NCI-H1694 treated with DMSO at 0.1 percent for 48 hours (cell line): ENCODE results near the gene ZNF48.

Experiments used
- DNase-seq: peaks from one replicate; lab custom pipeline; 2025; lab: John Stamatoyannopoulos, UW

ZNF48 gene

DNA sequence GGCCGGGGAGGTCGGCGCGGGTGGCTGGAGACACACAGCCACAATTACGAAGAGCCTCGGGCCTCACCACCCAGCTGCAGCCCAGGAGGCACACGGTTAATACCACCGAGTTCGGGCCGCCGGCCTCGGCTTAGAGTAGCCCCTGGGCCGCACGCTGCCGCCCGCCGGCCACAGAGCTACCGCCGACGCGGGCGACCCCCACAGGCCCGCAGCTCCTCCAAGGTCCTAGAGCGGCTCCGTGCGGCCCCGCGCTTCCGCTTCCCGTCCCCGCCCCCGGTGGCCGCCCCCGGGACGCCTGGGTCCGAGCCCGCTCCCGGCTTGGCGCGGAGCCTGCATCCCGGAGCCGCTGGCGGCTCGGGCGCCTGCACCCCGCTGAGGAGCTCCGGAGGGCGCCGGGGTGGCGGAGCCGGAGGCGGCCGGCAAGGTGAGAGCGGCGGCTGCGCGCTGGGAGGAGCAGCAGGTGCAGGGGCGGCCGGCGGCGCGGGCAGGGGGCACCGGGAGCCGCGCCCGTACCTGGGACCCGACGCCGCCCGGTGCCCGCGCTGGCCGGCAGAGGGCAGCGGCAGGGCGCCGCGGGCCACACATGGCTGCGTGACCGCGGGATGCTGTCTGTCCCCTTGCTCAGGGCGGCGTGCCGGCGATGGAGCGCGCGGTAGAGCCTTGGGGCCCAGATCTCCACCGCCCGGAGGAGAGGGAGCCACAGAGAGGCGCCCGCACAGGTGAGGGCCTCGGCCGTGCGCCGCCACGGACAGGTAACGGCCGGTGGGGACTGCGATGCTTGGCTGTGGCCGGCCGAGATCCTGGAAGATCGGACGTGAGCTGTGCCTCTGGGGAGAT lies at the start of gene ZNF48:
Gene ZNF48, plus strand, starts transcription at position 266 of the 837 bp plus-strand sequence. Its CDS starts 375 bp downstream, at position 641.
- DNase-seq: peak; percentile 63

DNA sequence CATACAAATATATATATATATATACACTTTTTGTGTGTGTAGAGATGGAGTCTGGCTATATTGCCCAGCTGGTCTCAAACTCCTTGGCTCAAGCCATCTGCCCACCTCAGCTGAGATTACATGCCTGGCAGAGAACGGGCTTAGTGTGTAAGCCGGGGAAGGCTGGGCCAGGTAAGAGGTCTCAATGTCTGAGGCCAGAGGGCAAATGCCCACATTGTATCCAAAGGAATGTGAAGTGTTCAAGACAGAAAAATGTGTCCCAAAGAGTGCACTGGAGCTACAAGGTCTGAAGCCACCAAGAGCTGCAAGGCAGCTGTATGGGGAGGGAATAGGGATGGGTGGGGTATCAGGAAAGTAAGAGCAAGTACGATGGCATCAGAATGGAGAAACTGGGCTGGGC lies 48.9 kb upstream of the ZNF48 start:
- DNase-seq: no peak

DNA sequence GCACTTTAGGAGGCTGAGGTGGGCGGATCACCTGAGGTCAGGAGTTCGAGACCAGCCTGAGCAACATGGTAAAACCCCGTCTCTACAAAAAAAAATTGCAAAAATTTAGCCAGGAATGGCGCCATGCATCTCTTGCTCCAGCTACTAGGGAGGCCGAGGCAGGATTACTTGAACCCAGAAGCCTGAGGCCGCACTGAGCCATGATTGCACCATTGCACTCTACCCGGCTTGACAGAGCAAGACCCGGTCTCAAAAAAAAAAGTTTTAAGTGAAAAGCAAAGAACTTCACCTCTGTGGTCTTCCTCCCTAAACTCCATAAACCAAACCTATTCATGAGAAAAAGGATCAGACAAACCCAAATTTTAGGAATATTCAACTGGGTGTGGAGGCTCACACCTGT lies 47.1 kb upstream of the ZNF48 start:
- no peak for DNase-seq

DNA sequence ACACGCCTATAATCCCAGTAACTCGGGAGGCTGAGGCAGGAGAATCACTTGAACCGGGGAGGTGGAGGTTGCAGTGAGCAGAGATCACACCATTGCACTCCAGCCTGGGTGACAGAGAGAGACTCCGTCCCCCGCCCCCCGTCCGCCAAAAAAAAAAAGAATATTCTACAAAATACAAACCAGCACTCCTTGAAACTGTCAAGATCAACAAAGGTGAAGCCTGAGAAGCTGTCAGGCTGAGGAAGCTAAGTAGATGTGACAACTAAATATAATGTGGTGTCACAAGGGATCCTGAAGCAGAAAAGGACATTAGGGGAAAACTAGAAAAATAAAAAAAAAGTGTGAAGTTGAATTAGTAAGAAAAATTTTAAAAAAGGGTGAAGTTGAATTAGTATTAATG lies 46.3 kb upstream of the ZNF48 start:
- DNase-seq: no peak

DNA sequence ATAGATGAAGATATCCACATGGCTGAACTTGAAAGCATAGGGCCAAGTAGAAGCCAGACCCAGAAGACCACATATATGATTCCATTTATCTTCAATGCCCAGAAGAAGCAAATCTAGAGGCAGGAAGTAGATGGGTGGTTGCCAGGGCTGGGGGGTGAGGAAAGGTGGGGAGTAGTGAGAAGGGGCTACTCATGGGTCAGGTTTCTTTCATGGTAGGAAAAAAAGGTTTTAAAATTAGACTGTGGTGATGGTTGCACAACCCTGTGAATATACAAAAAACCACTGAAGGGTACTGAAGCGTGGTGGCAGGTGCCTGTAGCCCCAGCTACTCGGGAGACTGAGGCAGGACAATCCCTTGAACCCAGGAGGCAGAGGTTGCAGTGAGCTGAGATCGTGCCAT lies 45.5 kb upstream of the ZNF48 start:
- DNase-seq: no peak

DNA sequence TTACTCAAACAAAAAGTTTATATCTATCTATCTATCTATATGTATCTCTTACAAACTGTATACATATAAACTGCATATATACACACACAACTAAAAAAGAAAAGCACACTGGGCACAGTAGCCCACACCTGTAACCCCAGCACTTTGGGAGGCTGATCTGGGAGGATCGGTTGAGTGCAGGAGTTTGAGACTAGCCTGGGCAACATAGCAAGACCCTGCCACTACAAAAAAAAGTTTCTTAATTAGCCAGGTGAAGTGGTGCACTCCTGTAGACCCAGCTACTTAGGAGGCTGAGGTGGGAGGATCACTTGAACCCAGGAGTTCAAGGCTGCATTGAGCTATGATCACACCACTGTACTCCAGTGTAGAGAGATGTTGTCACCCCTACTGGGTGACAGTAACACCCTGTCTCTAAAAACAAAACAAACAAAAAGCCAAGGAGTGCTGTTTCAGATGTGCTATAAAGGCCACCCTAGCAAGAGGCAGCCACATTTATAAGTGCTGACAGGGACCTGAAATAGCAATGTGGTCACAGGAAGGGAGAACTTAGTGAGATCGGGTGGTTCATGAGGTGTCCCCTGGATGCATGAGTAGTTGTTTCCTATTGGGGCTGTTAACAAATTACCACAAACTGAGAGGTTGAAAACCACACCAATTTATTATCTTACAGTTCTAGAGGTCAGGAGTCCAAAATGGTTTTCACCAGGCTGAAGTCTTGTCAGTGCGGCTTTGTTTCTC lies 44.9 kb upstream of the ZNF48 start:
- no peak for DNase-seq

DNA sequence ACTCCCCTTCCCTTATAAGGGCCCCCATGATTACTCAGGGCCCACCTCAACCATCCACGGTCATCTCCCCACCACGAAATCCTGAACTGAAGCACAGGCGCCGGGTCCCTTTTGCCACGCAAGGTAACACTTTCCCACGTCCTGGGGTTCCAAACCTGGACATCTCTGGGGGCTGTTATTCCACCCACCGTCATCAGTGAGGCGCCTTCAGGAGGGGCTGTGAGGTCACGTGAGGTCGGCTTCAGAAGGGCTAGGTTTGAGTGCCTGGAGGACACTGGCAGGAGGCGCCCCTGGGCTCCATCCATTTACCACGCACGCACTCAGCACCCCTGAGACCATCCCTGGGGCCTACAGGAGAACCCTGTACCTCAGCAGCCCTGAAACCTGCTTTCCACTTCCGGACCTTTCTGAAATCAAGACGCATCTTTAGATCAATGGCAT lies 44.2 kb upstream of the ZNF48 start:
- DNase-seq: no peak

DNA sequence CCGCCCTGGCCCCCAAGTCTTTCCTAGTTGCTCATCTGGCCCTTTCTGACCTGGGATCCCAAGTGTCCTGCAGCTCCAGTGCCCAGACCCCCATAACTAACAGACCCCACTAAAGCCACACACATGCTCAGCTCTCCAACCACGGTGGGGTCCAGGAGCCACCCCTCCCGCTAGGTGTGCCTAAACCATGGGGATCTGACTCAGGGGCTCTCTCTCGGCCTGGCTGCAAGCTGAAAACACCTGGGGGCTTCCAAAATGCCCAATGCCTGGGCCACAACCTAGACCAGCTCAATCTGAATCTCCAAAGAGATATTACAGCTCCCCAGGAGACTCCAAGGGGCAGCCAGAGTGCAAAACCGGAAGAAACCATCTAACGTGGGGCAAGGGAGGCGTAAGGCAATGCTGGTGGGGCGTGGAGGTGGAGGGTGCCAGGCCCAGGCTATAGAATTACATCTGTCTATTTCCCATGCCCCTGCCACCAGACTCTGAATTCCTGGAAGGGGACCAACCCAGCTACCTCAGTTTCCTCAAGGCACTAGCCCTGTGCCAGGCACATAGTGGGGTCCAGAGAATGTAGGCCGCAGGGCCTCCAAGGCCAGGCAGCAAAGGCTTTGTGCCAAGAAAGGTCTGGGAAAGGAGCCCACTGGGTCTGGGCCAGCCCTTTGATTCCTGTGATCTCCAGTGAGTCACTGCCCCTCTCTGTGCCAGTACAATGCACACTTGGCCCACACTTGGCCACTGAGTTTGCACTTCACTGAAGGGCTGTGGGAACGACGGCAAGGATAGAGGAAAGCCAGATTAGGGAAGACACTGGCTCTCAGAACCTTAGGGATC lies 43.4 kb upstream of the ZNF48 start:
- DNase-seq: no peak

DNA sequence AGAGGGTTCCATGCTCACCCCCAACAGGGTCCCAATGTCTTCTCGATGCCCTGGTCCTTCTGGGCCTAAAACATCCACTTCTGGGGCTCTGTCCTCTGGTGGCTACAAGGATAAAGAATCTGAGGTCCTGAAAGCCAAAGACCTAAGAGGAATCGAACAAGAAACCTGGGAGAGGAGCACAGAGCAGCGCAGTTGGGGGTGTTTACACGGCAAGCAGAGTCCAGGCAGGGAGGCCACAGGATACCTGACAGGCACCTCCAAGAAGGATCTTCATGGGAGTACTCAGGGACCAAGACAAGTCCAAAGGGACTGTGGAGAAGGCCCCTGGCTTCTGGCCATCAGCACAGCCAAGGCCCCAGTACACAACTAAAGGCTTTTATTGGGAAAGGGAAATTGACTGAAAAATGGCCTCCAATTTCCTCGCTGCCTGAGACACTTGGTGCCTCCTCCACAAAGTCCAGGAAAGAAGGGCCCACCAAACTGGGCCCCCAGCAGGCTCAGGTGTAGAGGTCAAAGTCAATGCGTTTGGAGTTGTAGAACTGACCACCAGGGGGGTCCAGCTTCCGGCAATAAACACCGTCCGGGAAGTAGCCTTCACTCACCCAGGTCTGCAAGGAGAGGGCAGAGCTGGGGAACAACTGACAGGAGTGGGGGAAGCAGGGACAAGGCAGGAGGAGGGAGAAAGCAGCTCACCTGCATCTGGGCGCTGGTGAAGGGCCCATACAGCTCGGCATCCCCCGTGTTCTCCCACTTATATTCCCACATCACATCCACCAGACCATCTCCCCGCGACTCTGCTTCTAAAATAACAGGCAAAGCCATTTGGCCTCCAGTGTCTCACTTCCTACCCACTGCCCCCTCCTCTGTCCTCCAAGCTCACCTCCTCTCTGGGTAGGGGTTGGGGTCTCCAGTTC lies 42.5 kb upstream of the ZNF48 start:
- DNase-seq: no peak

DNA sequence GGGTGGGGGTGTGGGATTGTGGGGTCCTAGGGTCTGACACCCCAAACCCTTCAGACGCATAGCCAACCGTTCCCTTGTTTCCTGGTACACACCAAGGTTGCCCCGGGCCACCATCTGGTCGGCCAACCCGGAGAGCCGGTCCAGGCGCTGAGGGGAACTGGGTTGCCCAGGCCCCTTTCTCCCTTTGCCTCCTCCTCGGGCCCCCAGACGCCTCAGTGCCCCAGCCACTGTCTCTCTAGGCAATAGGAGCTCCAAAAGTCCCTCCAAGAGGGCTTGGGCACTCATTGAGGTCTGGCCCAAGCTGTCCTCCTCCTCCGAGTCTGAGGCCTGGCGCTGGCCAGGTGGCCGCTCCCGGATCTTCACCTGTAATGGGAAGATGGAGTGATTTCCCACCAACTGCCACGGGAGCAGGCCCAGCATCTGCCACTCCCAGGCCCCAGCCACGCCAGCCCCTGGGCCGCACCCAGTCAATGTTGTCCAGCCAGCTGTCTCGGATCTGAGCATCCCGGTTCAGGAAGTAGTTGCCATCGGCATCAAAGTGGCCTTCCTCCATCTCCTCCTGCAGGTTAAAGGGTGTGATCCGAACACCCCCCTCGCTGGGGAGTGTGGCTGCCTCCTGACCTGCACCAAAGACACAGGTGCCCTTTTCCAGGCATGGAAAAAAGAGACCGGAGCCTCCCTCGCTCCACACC lies 41.6 kb upstream of the ZNF48 start:
- DNase-seq: no peak

DNA sequence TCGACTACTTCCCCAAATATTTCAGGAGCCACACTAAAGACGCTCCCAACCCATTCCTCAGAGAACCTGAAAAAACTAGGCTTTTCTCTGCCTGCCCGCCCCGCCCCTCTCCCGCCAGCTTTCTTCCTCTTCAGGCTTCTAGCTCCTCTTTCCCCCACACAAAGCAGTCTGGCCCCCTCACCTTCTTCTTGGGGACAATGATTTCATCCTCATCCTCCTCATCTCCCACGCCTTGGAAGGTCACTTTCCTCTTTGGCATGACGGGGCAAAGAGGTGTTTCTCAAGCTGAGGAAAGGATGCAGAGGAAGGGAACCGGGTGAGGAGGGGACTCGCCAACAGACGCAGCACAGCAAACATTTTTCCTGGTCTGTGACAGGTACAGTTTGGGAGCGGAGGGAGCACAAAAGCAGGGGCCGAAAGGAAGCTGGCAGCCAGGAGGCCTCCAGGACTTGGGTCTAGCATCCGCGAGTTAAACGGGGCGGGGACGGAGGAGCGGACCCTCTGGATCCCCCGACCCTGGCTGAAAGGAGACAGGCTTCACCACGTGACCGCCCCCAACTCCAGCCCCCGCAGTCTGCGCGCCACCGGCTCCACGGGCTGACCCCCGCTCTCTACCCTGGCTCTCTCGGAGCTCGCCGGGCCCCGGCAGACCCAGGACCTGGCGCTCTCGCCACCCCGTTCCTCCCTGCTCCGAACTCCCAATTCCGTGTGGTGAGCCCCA lies 40.6 kb upstream of the ZNF48 start:
- no peak for DNase-seq

DNA sequence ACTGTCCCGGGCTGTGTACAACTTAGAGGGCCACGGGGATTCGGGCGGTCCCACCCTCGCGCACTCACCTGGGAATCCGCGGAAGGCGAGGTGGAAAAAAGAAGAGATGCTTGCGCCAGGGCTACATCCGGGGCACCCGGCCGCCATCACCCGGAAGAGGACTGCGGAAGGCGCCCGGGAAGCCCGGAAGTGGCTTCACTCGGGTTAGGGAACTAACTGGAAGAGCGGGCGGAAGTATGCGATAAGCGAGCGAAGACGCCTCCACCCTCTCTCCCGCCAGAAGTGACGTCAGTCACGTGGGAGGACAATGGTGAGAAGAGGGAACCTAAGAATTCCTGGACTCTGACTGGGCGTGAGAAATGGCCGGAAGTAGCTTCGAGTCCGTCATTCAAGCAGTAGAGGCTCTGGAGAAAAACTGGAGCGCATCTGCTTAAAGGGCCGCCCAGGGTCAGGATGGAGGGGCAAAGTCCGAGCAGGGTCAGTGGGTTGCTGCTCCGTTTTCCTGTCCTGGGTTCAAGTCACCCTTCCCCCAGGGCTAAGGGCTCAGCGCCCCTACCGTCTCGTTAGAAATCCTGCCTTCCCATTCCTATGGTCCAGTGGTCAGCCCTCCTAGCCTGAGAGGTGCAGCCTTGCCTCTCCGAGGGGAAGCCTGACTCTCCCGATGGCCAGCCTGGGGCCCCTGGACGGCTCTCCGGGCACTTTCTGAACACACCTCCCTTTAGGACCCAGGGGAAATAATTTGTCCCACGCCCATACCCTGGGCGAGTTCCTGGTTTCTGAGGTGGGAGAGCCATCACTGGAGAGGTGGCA lies 39.9 kb upstream of the ZNF48 start, which contains the start of gene CD2BP2:
Gene CD2BP2, minus strand, starts transcription at position 165 of the 810 bp plus-strand sequence. CDS start 627 bp downstream, outside the sequence.
- DNase-seq: peak; percentile 90

DNA sequence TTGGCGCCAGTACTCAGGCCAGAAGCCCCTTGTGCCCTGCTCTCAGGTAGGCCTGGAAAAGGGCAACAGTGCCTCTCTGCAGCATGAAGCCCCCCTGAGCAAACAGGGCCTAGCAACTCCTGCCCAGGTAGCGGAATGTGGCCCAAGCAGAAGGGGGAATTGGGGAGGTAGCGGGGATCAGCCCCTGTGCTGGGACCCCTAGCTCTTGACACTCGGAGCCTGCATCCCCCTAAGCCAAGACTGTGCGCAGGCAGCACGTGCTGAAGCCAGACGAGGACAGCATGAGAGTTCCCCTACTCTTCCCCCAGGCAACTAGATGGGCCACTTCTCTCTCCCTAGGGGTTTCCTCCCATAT lies 39.3 kb upstream of the ZNF48 start:
- DNase-seq: no peak

DNA sequence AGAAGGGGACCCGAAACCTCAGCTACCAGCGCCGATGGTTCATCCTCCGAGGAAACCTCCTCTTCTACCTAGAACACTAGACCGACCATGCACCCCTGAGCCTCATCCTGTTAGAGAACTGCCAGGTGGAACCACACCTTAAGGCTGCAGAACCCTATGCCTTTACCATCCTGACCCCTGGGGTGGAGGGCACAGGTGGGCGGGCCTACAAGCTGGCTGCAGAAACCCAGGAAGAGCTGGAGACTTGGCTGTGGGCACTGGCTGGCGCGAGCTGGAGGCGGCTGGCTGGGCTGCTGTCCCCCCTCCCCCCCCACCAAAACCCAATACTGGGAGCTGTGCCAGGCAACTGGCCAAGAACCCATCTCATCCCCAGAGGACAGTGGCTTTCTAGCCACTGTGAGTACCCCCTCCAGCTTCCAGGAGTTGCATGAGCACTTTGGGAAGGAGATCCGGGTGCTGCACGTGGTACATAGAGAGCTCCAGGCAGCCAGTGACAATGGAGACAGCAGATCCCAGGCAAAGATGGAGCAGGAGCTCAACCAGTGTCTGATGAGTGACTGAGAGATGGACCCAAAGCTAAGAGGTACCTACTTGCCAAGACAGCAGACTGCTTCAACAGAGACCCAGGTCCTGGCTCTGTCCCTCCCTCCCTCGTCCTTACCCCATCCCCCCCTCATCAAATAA lies 38.7 kb upstream of the ZNF48 start:
- no peak for DNase-seq

DNA sequence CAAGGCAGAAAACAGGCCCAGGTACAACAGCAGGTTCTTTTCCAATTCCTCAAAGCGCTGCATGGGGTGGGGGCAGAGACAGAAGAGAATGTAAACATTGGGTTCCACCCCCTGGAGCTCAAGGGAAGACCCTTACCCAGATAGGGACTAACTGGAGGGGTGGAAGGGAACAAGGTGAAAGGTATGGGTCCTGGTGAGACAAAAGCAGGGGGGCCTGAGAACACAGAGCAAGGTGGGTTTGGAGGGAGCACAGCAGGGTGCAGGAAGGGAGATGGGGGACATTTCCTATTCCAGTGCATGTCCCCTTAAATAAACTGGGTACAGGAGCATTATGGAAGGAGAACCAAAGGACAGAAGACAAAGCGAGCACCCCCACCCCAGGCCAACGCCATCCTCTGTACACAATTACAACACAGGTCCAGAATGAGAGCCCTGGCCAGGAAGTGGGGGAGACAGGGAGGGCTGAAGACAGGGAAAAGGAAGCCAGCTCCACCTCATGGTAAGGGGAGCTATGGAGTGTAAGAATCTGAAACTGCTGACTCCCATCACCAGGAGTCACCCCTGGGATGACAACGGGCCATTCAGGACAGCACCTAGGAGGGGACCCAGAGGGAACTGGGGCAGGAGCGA lies 38.0 kb upstream of the ZNF48 start:
- DNase-seq: no peak

DNA sequence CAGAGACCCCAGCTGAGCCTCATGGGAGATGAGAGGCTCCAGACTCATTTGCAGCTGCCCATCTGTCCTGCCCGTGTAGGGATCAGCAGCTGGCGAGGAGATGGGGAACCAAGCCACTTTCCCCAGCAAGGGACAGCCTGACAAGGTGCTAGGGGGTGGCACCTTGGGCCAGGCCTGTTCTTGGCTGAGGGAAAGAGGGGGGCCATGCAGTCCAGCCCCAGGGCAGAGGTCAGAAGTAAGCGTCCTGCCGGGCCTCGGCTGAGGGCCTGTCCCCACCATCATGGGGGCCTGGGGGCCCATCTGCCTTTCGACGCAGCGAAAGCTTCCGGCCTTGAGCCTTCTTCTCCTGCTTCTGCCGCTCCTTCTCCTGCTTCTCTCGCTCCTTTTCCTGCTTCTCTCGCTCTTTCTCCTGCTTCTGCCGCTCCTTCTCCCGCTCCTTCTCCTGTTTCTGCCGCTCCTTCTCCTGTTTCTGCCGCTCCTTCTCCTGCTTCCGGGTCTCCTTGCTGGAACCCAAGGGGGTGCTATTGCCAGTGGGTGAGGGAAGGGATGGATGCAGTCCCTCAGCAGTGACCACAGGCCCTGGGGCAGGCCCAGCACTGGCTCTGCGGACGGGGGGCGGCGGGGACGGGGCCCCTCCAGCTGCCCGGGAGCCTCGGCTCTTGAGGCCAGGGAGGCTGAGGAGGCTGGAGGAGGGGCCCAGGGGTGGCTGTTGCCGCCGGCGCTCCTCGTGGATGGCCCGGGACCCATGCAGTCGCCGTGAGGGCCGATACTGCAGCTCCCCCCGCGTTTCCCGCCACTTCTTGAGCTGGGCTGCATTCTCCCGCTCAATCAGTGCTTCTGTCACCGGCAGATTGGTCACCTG lies 37.3 kb upstream of the ZNF48 start:
- DNase-seq: no peak

DNA sequence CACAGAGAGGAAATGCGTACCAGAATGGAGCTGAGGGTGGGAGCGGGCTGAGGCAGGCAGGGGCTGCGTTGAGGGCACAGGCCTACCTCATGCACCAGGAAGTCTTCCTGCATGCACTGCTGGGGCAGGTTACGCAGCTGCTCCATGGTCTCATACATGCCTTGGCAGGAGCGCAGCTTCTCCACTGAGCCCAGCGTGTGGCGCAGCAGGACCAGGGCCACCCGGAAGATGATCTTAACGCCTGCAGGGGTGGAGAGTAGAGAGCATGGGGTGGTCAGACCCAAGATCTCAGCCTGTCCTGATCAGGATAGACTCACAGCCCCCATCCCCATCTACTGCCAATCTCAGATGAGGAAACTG lies 36.7 kb upstream of the ZNF48 start:
- DNase-seq: no peak
